Measurements from ENCODE around the gene TUBB2A.
A peak's percentile ranks its signal among the peaks of the same experiment; 100 is the strongest.
"Not testable (repeated sequence)": the region's sequence is repeated elsewhere in the genome, so short reads cannot be mapped to it uniquely, and the experiment has no call there.

The TUBB2A gene

GRCh38 chr6:3157131-3157933, at the start of gene TUBB2A:
TSS of gene TUBB2A (minus strand) at chr6:3157544. CDS start at chr6:3157463, 81 bp downstream.
- peak; percentile 89 for DNase-seq

GRCh38 chr6:3206339-3207015, 49.1 kb upstream of the TUBB2A start:
- DNase-seq, result no peak

- no peak for DNase-seq
Observed at GRCh38 chr6:3205913-3206312, 48.6 kb upstream of the TUBB2A start.

GRCh38 chr6:3204921-3205320, 47.6 kb upstream of the TUBB2A start:
- DNase-seq, result no peak

- no peak for DNase-seq
Observed at GRCh38 chr6:3202999-3203696, 45.8 kb upstream of the TUBB2A start.

GRCh38 chr6:3201388-3201787, 44.0 kb upstream of the TUBB2A start:
- no peak for DNase-seq

GRCh38 chr6:3200682-3201081, 43.3 kb upstream of the TUBB2A start:
- DNase-seq, result no peak

- no peak for DNase-seq
Observed at GRCh38 chr6:3199382-3199781, 42.0 kb upstream of the TUBB2A start.

GRCh38 chr6:3197734-3198133, 40.4 kb upstream of the TUBB2A start:
- not testable (repeated sequence) for DNase-seq

- DNase-seq, result no peak
Observed at GRCh38 chr6:3196770-3197169, 39.4 kb upstream of the TUBB2A start.

GRCh38 chr6:3195695-3196497, 38.6 kb upstream of the TUBB2A start:
- no peak for DNase-seq

- no peak for DNase-seq
Observed at GRCh38 chr6:3195420-3195694, 38.0 kb upstream of the TUBB2A start.

GRCh38 chr6:3194535-3195419, 37.4 kb upstream of the TUBB2A start:
- no peak for DNase-seq

- DNase-seq, result no peak
Observed at GRCh38 chr6:3193102-3193849, 35.9 kb upstream of the TUBB2A start.

- no peak for DNase-seq
Observed at GRCh38 chr6:3190779-3191178, 33.4 kb upstream of the TUBB2A start.

GRCh38 chr6:3190056-3190455, 32.7 kb upstream of the TUBB2A start:
- DNase-seq, result no peak

- not testable (repeated sequence) for DNase-seq
Observed at GRCh38 chr6:3189192-3189591, 31.8 kb upstream of the TUBB2A start.

GRCh38 chr6:3188262-3188661, 30.9 kb upstream of the TUBB2A start:
- DNase-seq, result no peak

- no peak for DNase-seq
Observed at GRCh38 chr6:3186974-3187382, 29.6 kb upstream of the TUBB2A start.

- no peak for DNase-seq
Observed at GRCh38 chr6:3183066-3183465, 25.7 kb upstream of the TUBB2A start.

- DNase-seq, result no peak
Observed at GRCh38 chr6:3181105-3181504, 23.8 kb upstream of the TUBB2A start.

Measured in stimulated activated CD8-positive, alpha-beta memory T cell treated with anti-CD3 and anti-CD28 coated beads, Interleukin-4, amount 100 ng/mL, for 48 hours (primary cell).